HUDEP-2 (cell line): ENCODE measurements around the gene MYO7A.

ENCODE experiments used
- DNase-seq, 76 experiments: peaks; one replicate each; lab custom pipeline; 2025; ENCODE audit not compliant: unreplicated experiment in 76 of 76; lab: John Stamatoyannopoulos, UW

Gene MYO7A

GRCh38 chr11:77144196-77144856 is 16.3 kb downstream of the MYO7A start:
- DNase-seq, result no peak

- no peak for DNase-seq
Measured at GRCh38 chr11:77144857-77145428, 16.9 kb downstream of the MYO7A start.

GRCh38 chr11:77146261-77147035 is 18.4 kb downstream of the MYO7A start:
- DNase-seq, result no peak

GRCh38 chr11:77147036-77147315 is 18.9 kb downstream of the MYO7A start:
- DNase-seq, result no peak

- DNase-seq, result peak in 27 of 76 experiments; percentile 2 to 40 (median 17)
Measured at GRCh38 chr11:77147668-77148321, 19.7 kb downstream of the MYO7A start.

DNA sequence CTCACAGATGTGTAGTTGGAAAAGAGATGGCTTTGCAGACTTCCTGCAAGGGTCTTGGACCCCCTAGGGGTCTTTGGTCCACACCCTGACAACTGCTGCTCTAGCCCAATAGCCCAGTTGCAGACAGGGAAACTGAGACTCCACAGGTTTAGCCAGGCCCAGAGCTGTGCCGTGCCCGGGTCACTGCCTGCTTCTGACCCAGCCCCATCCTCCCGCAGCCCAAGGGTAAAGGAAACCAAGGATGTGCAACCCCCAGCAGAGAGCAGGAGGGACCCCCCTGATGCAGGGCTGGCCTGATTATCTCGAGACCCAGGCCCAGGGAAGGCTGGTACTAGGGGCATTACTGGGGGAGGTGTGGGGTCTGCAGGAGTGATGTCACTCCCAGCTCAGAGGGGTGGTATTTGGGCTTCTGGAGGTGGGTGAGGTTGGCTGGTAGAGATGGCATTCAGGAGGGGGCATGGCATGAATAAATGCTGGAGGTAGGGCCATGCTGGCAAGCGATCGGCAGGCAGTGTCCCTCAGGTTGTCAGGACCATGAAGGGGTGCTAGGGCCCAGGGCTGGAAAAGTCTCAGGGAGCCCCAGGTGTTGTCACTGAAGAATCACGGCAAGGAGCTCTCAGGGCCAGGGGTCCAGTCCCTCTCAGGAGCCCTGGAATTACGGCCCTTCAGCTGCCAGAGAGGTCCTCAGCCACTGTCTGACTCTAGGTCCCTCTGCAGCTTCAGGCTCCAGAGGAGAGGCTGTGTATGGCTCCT is 21.1 kb downstream of the MYO7A start:
- DNase-seq, result no peak

- DNase-seq, result no peak
Measured at GRCh38 chr11:77149716-77150392, 21.8 kb downstream of the MYO7A start.

GRCh38 chr11:77150836-77151235 is 22.8 kb downstream of the MYO7A start:
- no peak for DNase-seq

- DNase-seq, result peak in 13 of 76 experiments; percentile 5 to 38 (median 14)
Measured at GRCh38 chr11:77151804-77152509, 23.9 kb downstream of the MYO7A start.

- DNase-seq, result no peak
Measured at GRCh38 chr11:77152846-77153245, 24.8 kb downstream of the MYO7A start.

DNA sequence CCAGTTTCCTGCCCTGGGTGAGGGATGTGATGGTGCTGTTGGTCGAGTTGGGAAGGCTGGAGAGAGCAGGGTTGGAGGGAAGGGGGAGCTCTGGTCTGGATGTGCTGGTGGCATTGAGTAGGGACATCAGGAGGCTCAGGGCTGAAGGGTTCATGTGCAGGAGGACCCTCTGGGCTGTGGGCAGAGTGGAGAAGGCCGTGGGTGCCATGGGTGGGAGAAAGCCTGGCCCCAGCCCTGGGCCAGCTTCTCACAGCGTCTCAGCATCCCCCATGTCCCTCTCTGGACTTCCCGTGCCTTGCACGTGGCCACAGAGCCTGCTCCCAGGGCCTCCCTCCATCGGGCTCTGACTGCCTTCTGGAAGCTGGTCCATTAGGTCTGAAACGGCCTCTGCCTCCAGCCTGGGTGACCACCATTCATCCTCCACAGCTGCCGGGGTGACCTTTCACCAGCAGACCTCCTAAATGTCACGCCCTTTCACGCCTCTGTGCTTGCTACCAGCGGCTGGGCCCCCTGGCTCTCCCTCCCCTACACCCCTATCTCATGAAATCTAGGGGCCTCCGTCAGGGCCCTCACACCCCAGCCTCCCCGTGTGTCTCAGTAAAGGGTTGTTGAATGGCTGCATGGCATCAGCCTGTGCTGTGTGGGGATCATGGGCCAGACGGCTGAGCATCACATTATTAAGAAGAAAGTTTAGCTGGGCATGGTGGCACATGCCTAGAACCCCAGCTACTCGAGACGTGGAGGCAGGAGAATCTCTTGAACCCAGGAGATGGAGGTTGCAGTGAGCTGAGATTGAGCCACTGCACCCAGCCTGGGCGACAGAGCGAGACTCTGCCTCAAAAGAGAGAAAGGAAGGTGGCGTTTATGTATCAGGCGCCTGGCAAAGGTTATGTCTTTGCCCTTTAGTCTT is 25.5 kb downstream of the MYO7A start:
- no peak for DNase-seq

GRCh38 chr11:77154381-77155081 is 26.5 kb downstream of the MYO7A start:
- no peak for DNase-seq

GRCh38 chr11:77155082-77155475 is 27.0 kb downstream of the MYO7A start:
- no peak for DNase-seq

- no peak for DNase-seq
Measured at GRCh38 chr11:77155556-77156130, 27.6 kb downstream of the MYO7A start.

GRCh38 chr11:77156396-77157195 is 28.6 kb downstream of the MYO7A start:
- no peak for DNase-seq

DNA sequence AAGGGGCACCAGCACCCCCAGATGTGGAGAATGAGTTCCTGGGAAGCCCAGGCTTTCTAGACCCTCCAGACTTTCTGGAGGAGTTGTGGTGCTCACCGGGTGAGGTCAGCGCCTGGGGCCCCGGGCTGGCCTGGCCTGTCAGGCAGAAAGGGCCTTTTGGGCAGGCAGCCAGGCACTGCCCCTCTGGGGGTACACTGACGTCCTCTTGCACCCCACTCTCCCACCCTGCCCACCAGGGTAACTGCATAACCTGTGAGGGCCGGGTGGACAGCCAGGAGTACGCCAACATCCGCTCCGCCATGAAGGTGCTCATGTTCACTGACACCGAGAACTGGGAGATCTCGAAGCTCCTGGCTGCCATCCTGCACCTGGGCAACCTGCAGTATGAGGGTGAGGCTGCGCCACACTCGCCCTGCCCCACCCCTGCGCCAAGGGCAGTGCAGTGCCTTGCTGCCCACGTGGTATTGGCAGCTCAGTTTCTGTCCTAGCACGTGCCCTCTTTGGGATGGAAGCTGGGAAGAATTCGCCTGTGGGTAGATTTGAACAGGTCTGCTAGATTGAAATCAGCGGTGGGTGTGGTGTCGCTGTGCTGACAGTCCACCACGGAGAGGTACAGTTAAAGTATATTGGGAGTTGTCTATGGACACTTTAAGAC is 30.1 kb downstream of the MYO7A start:
- DNase-seq, result no peak
